Measurements from ENCODE around the gene MFAP3.
"Not testable (repeated sequence)": the region's sequence is repeated elsewhere in the genome, so short reads cannot be mapped to it uniquely, and the experiment has no call there.

- not testable (repeated sequence) for TF ChIP-seq POLR2A, CTCF, POLR2AphosphoS5 (IDR thresholded peaks at IDR 0.05)
Measured at GRCh38 chr5:154018919-154019318, 19.8 kb upstream of the MFAP3 start.
